ENCODE data around the gene PALMD.

The PALMD gene

GRCh38 chr1:99660496-99660895 lies 14.6 kb downstream of the PALMD start:
- no peak for DNase-seq

GRCh38 chr1:99661780-99662179 lies 15.9 kb downstream of the PALMD start:
- DNase-seq = no peak

GRCh38 chr1:99662539-99663080 lies 16.7 kb downstream of the PALMD start:
- DNase-seq = peak; percentile 63

GRCh38 chr1:99663501-99663900 lies 17.6 kb downstream of the PALMD start:
- DNase-seq = no peak

- DNase-seq = no peak
Measured at GRCh38 chr1:99665212-99665611, 19.3 kb downstream of the PALMD start.

GRCh38 chr1:99669376-99669775 lies 23.5 kb downstream of the PALMD start:
- DNase-seq = no peak

- DNase-seq = no peak
Measured at GRCh38 chr1:99669821-99670220, 23.9 kb downstream of the PALMD start.

GRCh38 chr1:99670583-99670982 lies 24.7 kb downstream of the PALMD start:
- DNase-seq = no peak

- DNase-seq = peak; percentile 14
Measured at GRCh38 chr1:99672038-99672437, 26.1 kb downstream of the PALMD start.

GRCh38 chr1:99672530-99673213 lies 26.8 kb downstream of the PALMD start:
- peak; percentile 16 for DNase-seq

GRCh38 chr1:99673315-99673714 lies 27.4 kb downstream of the PALMD start:
- DNase-seq = peak; percentile 38

GRCh38 chr1:99674115-99675064 lies 28.5 kb downstream of the PALMD start:
- peak; percentile 64 for DNase-seq

- no peak for DNase-seq
Measured at GRCh38 chr1:99675292-99675691, 29.4 kb downstream of the PALMD start.

- DNase-seq = no peak
Measured at GRCh38 chr1:99675994-99676393, 30.1 kb downstream of the PALMD start.

- peak; percentile 26 for DNase-seq
Measured at GRCh38 chr1:99676876-99677275, 31.0 kb downstream of the PALMD start.

- no peak for DNase-seq
Measured at GRCh38 chr1:99677416-99677815, 31.5 kb downstream of the PALMD start.

- peak; percentile 40 for DNase-seq
Measured at GRCh38 chr1:99680270-99680669, 34.4 kb downstream of the PALMD start.

GRCh38 chr1:99681583-99681982 lies 35.7 kb downstream of the PALMD start:
- peak; percentile 24 for DNase-seq

GRCh38 chr1:99682291-99682751 lies 36.4 kb downstream of the PALMD start:
- peak; percentile 78 for DNase-seq

GRCh38 chr1:99685516-99686180 lies 39.7 kb downstream of the PALMD start:
- DNase-seq = peak; percentile 80

- peak; percentile 63 for DNase-seq
Measured at GRCh38 chr1:99691175-99691574, 45.3 kb downstream of the PALMD start.

- DNase-seq = no peak
Measured at GRCh38 chr1:99696616-99697015, 50.7 kb downstream of the PALMD start.

- DNase-seq = no peak
Measured at GRCh38 chr1:99697580-99697979, 51.7 kb downstream of the PALMD start.
